Neuronal stem cell (in vitro differentiated cells): Measurements from ENCODE around the gene SBNO2.

Experiments used
- DNase-seq: peaks from one replicate; pipeline ENCODE4 v3.0.0-alpha.2; 2013; ENCODE audit warnings: low spot score
- H2AFZ ChIP-seq: one replicate; pipeline ENCODE4 v1.6.1; 2013; ENCODE audit warnings: mild to moderate bottlenecking, low read length, inconsistent platforms
- H2AK5ac ChIP-seq: 2 replicates; pipeline ENCODE4 v1.6.1; 2013; ENCODE audit warnings: low read depth, mild to moderate bottlenecking, inconsistent platforms, low read length, moderate library complexity, mixed read lengths
- H2BK120ac ChIP-seq: 2 replicates; pipeline ENCODE4 v1.6.1; 2013; ENCODE audit warnings: low read depth, mild to moderate bottlenecking, inconsistent platforms, low read length, moderate library complexity, mixed read lengths
- H2BK12ac ChIP-seq: one replicate; pipeline ENCODE4 v1.6.1; 2013; ENCODE audit warnings: low read length, inconsistent platforms
- H2BK15ac ChIP-seq: 2 replicates; pipeline ENCODE4 v1.6.1; 2013; ENCODE audit warnings: mild to moderate bottlenecking, low read length, inconsistent platforms, mixed read lengths
- H2BK5ac ChIP-seq: one replicate; pipeline ENCODE4 v1.6.1; 2013; ENCODE audit warnings: inconsistent platforms, mild to moderate bottlenecking, low read length, moderate library complexity
- H3K14ac ChIP-seq: one replicate; pipeline ENCODE4 v1.6.1; 2013; ENCODE audit warnings: low read length, inconsistent platforms
- H3K18ac ChIP-seq: 2 replicates; pipeline ENCODE4 v1.6.1; 2013; ENCODE audit warnings: low read length, inconsistent platforms
- H3K23ac ChIP-seq: 2 replicates; pipeline ENCODE4 v1.6.1; 2013; ENCODE audit warnings: low read depth, mild to moderate bottlenecking, mixed read lengths, low read length, inconsistent platforms; ENCODE audit not compliant: poor library complexity
- H3K27ac ChIP-seq: replicated peaks from 3 replicates; pipeline ENCODE4 v1.5.1; 2013; ENCODE audit warnings: low read length, inconsistent platforms
- H3K27me3 ChIP-seq, 3 experiments: 2 replicates each; pipeline ENCODE4 v1.6.1; 2013; ENCODE audit warnings: low read length in 3 of 3, mild to moderate bottlenecking in 2 of 3, inconsistent platforms in 1 of 3, low read depth in 1 of 3, mixed read lengths in 1 of 3, moderate library complexity in 1 of 3; ENCODE audit not compliant: control insufficient read depth in 3 of 3, insufficient read depth in 3 of 3
- H3K36me3 ChIP-seq, 2 donors: replicated peaks in 1 of 2; 2 replicates each; pipeline ENCODE4 v1.6.1; 2013; ENCODE audit warnings: low read length in 2 of 2; ENCODE audit not compliant: control insufficient read depth in 2 of 2, insufficient read depth in 2 of 2
- H3K4ac ChIP-seq: 2 replicates; pipeline ENCODE4 v1.6.1; 2013; ENCODE audit warnings: inconsistent platforms, mild to moderate bottlenecking, low read length, moderate library complexity
- H3K4me1 ChIP-seq, 2 donors: 1 replicate in 1 of 2; 2 replicates in 1 of 2; pipeline ENCODE4 v1.6.1; 2013; ENCODE audit warnings: low read length in 2 of 2, low read depth in 1 of 2; ENCODE audit not compliant: control insufficient read depth in 2 of 2, insufficient read depth in 1 of 2
- H3K4me2 ChIP-seq: one replicate; pipeline ENCODE4 v1.6.1; 2013; ENCODE audit warnings: mild to moderate bottlenecking, low read length, inconsistent platforms; ENCODE audit not compliant: insufficient read depth, poor library complexity, severe bottlenecking
- H3K4me3 ChIP-seq, 2 donors: 2 replicates each; pipeline ENCODE4 v1.5.1; 2013; ENCODE audit warnings: low read length in 2 of 2, mild to moderate bottlenecking in 2 of 2, inconsistent platforms in 1 of 2, moderate library complexity in 1 of 2
- H3K79me1 ChIP-seq: one replicate; pipeline ENCODE4 v1.6.1; 2013; ENCODE audit warnings: low read depth, mild to moderate bottlenecking, inconsistent platforms, low read length, moderate library complexity
- H3K9ac ChIP-seq: one replicate; pipeline ENCODE4 v1.6.1; 2013; ENCODE audit warnings: mild to moderate bottlenecking, low read depth, low read length, inconsistent platforms; ENCODE audit not compliant: poor library complexity
- H3K9me3 ChIP-seq, 2 donors: replicated peaks in 1 of 2; 2 replicates each; pipeline versions ENCODE3 to v1.6.1; 2013; ENCODE audit warnings: low read length in 2 of 2, mild to moderate bottlenecking in 2 of 2, inconsistent platforms in 1 of 2, low read depth in 1 of 2, mixed read lengths in 1 of 2, moderate library complexity in 1 of 2; ENCODE audit not compliant: control insufficient read depth in 2 of 2, insufficient read depth in 1 of 2
- H4K8ac ChIP-seq: one replicate; pipeline ENCODE4 v1.6.1; 2013; ENCODE audit warnings: low read depth, mild to moderate bottlenecking, inconsistent platforms, low read length, moderate library complexity
- H4K91ac ChIP-seq: one replicate; pipeline ENCODE4 v1.6.1; 2013; ENCODE audit warnings: low read length, low read depth, mild to moderate bottlenecking, inconsistent platforms; ENCODE audit not compliant: poor library complexity
- WGBS, 2 donors: extraction: QIAGEN DNeasy Blood & Tissue Kit; methylation state at CpG; one replicate each; pipeline ENCODE4 v1.1.7; 2013; ENCODE audit warnings: missing lambda C conversion rate in 2 of 2, mixed read lengths in 1 of 2; ENCODE audit not compliant: insufficient read length in 2 of 2, insufficient replicate concordance in 1 of 2; ENCODE audit errors: extremely low coverage in 2 of 2; 5-methylcytosine and 5-hydroxymethylcytosine counted together

SBNO2 gene

DNA sequence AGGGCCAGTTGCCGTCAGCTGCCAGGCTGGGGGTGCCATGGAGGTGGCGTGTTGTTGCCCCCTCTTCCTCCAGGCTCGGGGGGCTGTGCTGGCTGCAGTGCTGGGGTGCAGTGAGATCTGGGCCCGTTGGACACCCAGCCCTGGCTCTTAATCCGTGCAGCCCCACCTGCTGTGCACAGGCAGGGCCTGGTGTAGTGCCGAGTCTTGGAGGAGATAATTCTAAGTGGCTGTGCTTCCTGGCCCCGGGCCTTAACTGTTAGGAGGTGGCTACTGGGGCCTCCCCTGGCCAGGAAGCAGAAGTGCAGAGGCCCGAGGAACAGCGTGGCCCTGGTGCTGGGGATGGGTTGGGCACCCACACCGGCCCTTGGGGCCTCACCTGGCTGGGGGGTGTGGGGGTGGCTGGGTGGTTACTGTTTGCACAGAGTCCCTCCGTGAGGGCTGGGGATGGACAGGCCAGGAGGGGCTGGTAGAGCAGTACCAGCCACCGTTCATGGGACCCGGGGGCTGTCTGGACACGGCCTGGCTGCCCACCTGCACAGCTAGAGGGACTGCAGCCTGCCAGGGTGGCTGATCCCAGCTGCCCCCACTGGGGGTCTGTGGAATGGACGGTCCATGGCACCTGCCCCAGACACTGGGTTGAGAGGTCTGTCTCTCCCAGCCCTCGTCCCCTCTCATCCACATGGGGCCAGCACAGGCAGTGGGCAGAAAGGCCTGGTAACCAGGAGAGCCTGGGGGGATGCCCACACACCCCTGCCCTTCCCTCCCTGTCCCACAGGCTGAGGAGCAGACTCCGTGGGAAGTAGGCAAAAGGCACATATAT, 67.0 kb downstream of the SBNO2 start:
- peak overlapping the region; percentile 85 for H3K23ac ChIP-seq
- H3K9me3 ChIP-seq = no peaks in the 10 kb centered on the region
- no peak overlapping the region for H3K4ac ChIP-seq
- no peak overlapping the region for H2BK5ac ChIP-seq
- H2AK5ac ChIP-seq = peak overlapping the region; percentile 86
- H4K91ac ChIP-seq = no peak overlapping the region
- H3K36me3 ChIP-seq = peaks cover 20 to 42% of the 10 kb centered on the region in 2 donors
- no peak overlapping the region for H3K27ac ChIP-seq
- H2BK12ac ChIP-seq = no peak overlapping the region
- no peak overlapping the region for H3K4me3 ChIP-seq
- peaks cover 9 to 17% of the 10 kb centered on the region in 2 donors for H3K4me1 ChIP-seq
- no peak overlapping the region for H2BK15ac ChIP-seq
- no CpG with 5 or more reads among the region's 17 CpGs for WGBS, 2 donors
- H3K18ac ChIP-seq = peak overlapping the region; percentile 38
- peak overlapping the region; percentile 70 for H3K9ac ChIP-seq
- no peak overlapping the region for H3K14ac ChIP-seq
- no peak overlapping the region for H4K8ac ChIP-seq
- no peak overlapping the region for H2BK120ac ChIP-seq
- DNase-seq = no peak
- H2AFZ ChIP-seq = no peak overlapping the region
- H3K4me2 ChIP-seq = no peak overlapping the region
- no peaks in the 10 kb centered on the region for H3K27me3 ChIP-seq
- peaks cover 18% of the 10 kb centered on the region for H3K79me1 ChIP-seq

DNA sequence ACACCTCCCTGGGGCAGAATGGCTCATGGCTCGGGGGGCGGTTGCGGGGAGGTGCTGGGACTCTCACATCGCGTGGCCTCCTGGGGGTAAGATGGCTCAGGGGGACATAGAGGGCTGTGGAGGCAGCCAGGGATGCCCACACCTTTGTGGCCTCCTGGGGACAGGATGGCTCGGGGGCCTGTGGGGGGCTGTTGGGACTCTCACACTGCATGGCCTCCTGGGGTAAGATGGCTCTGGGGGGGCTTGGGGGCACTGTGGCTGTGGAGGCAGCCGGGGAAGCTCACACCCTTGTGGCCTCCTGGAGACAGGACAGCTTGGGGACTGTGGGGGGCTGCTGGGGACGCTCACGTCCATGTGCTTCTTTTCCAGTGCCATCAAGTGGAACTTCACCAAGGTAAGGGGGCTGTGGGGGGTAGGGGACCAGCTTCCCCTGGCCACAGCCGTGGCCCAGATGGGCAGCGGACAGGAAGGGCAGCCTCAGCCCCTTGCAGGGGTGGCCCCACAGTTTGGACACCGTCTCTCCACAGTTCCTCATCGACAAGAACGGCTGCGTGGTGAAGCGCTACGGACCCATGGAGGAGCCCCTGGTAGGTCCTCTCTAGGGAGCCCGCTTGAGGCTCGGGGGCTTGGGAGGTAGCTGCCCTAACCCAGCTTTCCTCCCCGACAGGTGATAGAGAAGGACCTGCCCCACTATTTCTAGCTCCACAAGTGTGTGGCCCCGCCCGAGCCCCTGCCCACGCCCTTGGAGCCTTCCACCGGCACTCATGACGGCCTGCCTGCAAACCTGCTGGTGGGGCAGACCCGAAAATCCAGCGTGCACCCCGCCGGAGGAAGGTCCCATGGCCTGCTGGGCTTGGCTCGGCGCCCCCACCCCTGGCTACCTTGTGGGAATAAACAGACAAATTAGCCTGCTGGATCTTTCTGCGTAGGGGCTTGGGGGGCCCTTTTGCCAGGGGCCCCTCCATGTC, 67.9 kb downstream of the SBNO2 start:
- peak overlapping the region; percentile 85 for H3K23ac ChIP-seq
- DNase-seq = no peak
- no peak overlapping the region for H3K27ac ChIP-seq
- peaks cover 18% of the 10 kb centered on the region for H3K79me1 ChIP-seq
- no peak overlapping the region for H3K4ac ChIP-seq
- peak overlapping the region; percentile 60 for H3K9ac ChIP-seq
- H2BK12ac ChIP-seq = no peak overlapping the region
- peak overlapping the region in 1 of 2 donors; percentile 9 for H3K4me3 ChIP-seq
- no peak overlapping the region for H2BK120ac ChIP-seq
- H3K4me2 ChIP-seq = no peak overlapping the region
- H3K4me1 ChIP-seq = peaks cover 14 to 25% of the 10 kb centered on the region in 2 donors
- H3K14ac ChIP-seq = peak overlapping the region; percentile 21
- H3K18ac ChIP-seq = peak overlapping the region; percentile 38
- H2BK15ac ChIP-seq = no peak overlapping the region
- peak overlapping the region; percentile 86 for H2AK5ac ChIP-seq
- H3K36me3 ChIP-seq = peaks cover 20 to 42% of the 10 kb centered on the region in 2 donors
- WGBS, 2 donors = no CpG with 5 or more reads among the region's 32 CpGs
- H4K8ac ChIP-seq = peak overlapping the region; percentile 82
- H2BK5ac ChIP-seq = peak overlapping the region; percentile 5
- H3K27me3 ChIP-seq = no peaks in the 10 kb centered on the region
- no peak overlapping the region for H4K91ac ChIP-seq
- no peak overlapping the region for H2AFZ ChIP-seq
- no peaks in the 10 kb centered on the region for H3K9me3 ChIP-seq

DNA sequence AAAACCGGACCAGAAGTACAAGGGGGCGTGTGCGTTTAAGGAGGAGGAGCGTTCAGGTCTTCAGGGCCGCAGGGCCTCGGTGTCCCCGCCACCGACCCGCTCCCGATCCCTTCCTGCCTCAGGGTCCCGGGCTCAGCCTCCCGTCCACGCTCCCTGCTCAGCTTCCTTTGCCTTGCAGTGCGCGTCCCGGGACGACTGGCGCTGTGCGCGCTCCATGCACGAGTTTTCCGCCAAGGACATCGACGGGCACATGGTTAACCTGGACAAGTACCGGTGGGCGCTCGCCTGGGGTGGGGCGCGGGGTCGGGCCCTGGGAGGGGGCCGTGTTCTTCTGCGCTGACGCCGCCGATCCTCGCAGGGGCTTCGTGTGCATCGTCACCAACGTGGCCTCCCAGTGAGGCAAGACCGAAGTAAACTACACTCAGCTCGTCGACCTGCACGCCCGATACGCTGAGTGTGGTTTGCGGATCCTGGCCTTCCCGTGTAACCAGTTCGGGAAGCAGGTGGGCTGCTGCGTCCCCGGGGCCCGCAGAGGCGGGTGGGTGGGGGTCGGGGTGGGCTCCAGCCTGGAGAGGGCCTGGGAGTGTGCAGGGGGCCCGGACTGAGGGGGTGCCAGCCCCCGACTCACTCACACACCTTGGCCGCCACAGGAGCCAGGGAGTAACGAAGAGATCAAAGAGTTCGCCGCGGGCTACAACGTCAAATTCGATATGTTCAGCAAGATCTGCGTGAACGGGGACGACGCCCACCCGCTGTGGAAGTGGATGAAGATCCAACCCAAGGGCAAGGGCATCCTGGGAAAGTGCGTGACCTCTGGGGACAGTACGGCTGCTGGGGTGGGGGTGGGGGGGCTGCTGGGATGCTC, 68.8 kb downstream of the SBNO2 start:
- no peak for DNase-seq
- peak overlapping the region; percentile 82 for H3K14ac ChIP-seq
- peak overlapping the region; percentile 72 to 96 for H3K4me3 ChIP-seq
- peak overlapping the region; percentile 94 for H3K18ac ChIP-seq
- peak overlapping the region; percentile 95 for H3K9ac ChIP-seq
- no peak overlapping the region for H2BK12ac ChIP-seq
- H3K36me3 ChIP-seq = peaks cover 20 to 34% of the 10 kb centered on the region in 2 donors
- peak overlapping the region; percentile 82 for H2AFZ ChIP-seq
- H3K4ac ChIP-seq = peak overlapping the region; percentile 93
- peak overlapping the region; percentile 93 for H3K4me2 ChIP-seq
- peak overlapping the region; percentile 99 for H2AK5ac ChIP-seq
- peaks cover 18% of the 10 kb centered on the region for H3K79me1 ChIP-seq
- no peak overlapping the region for H2BK15ac ChIP-seq
- H3K27ac ChIP-seq = peak overlapping the region; percentile 97
- H3K4me1 ChIP-seq = peaks cover 14 to 25% of the 10 kb centered on the region in 2 donors
- WGBS, 2 donors = no CpG with 5 or more reads among the region's 69 CpGs
- H3K23ac ChIP-seq = peak overlapping the region; percentile 94
- no peak overlapping the region for H4K8ac ChIP-seq
- peak overlapping the region; percentile 98 for H2BK5ac ChIP-seq
- H3K27me3 ChIP-seq = no peaks in the 10 kb centered on the region
- H3K9me3 ChIP-seq = no peaks in the 10 kb centered on the region
- H2BK120ac ChIP-seq = peak overlapping the region; percentile 87
- H4K91ac ChIP-seq = no peak overlapping the region
